Suprapubic skin (tissue), 4 donors: ENCODE measurements around the gene PNLDC1.

Experiments used
- EP300 ChIP-seq: sonication (generic); formaldehyde crosslinking; IDR thresholded peaks from one replicate; pipeline ENCODE4 v1.6.1; 2017; ENCODE audit warnings: antibody characterized with exemption
- POLR2A ChIP-seq, 2 donors: fragments of 450-650 bp; IDR thresholded peaks; one replicate each; pipeline ENCODE4 v1.6.1; 2017; ENCODE audit warnings: antibody characterized with exemption in 2 of 2, mild to moderate bottlenecking in 2 of 2, moderate library complexity in 2 of 2
- POLR2AphosphoS5 ChIP-seq, 3 donors: sonication (generic); formaldehyde crosslinking; IDR thresholded peaks; one replicate each; pipeline ENCODE4 v1.6.1; 2017; ENCODE audit warnings: antibody characterized with exemption in 3 of 3
- TF ChIP-seq, protein P1 (sequence below), 2 donors: fragments of 200-600 bp in 1 of 2; fragments of 450-650 bp in 1 of 2; sonication (generic) in 1 of 2; IDR thresholded peaks; one replicate each; pipeline ENCODE4 v1.5.1; 2016 to 2019; ENCODE audit warnings: antibody characterized with exemption in 2 of 2, mild to moderate bottlenecking in 1 of 2, moderate library complexity in 1 of 2

DNA sequence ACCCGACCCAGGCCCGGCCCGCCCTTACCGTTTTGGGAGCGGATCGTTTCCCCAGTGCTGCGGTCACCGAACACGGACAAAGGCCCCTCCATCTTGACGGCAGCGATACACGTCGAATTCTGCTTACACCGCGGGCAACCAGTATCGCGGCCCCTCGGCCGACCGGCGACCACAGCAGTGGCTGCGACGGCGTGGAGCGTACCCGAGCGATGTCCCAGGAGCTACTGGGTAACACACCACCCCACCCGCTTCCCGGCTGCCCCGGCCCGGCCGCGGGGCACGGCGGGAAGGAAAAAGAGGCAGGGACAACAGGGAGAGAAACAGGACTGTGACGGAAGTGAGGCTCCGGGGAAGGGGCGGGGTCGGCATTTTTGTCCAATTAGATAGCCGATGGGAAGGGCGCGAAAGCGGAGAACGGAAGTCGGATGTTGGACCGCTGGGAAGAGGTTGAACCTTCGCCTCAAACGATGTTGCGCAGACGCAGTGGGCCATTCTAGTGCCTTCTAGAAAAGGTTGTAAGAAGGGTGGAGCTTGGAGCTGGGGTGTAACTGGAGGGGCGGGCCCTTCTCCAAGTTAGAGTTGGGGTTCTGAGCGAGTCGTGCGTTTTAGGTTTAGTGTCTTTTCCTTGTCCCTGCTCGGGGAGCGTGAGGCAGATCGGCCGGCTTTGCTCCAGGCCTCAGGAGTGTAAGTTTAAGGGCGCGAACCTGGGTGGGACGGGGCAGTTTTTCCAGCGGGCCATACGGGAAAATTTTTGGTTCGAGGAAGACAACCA, 10.5 kb upstream of the PNLDC1 start, which contains the start of gene TCP1:
- TF ChIP-seq POLR2A (IDR thresholded peaks at IDR 0.05) (peak; percentile 75 to 96), POLR2AphosphoS5 (IDR thresholded peaks at IDR 0.05) (peak; percentile 86 to 92 (median 89)), EP300 (no peak)
- TF ChIP-seq, protein P1, sequence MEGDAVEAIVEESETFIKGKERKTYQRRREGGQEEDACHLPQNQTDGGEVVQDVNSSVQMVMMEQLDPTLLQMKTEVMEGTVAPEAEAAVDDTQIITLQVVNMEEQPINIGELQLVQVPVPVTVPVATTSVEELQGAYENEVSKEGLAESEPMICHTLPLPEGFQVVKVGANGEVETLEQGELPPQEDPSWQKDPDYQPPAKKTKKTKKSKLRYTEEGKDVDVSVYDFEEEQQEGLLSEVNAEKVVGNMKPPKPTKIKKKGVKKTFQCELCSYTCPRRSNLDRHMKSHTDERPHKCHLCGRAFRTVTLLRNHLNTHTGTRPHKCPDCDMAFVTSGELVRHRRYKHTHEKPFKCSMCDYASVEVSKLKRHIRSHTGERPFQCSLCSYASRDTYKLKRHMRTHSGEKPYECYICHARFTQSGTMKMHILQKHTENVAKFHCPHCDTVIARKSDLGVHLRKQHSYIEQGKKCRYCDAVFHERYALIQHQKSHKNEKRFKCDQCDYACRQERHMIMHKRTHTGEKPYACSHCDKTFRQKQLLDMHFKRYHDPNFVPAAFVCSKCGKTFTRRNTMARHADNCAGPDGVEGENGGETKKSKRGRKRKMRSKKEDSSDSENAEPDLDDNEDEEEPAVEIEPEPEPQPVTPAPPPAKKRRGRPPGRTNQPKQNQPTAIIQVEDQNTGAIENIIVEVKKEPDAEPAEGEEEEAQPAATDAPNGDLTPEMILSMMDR (IDR thresholded peaks at IDR 0.05), result no peak
